Ascending aorta (tissue), 2 donors: ENCODE measurements around the gene MTPN. TPM values are rescaled to one million over a fixed set of nuclear protein-coding genes. Genes with fewer than 3 reads are reported as not detected.

ENCODE experiments used
- DNase-seq, 2 donors: peaks; one replicate each; pipeline ENCODE4 v3.0.0-alpha.2; 2019; ENCODE audit warnings: low spot score in 2 of 2
- H3K27ac ChIP-seq, 2 donors: fragments of 200-600 bp; sonication (generic); one replicate each; pipeline ENCODE4 v1.5.1; 2016 to 2017; ENCODE audit warnings: mild to moderate bottlenecking in 1 of 2
- H3K27me3 ChIP-seq: fragments of 200-600 bp; sonication (generic); one replicate; pipeline ENCODE4 v1.5.1; 2017
- H3K36me3 ChIP-seq, 2 donors: fragments of 200-600 bp; sonication (generic); one replicate each; pipeline ENCODE4 v1.5.1; 2016
- H3K4me1 ChIP-seq, 2 donors: fragments of 200-600 bp; sonication (generic); one replicate each; pipeline ENCODE4 v1.5.1; 2016 to 2017; ENCODE audit warnings: mild to moderate bottlenecking in 1 of 2
- H3K4me3 ChIP-seq, 2 donors: fragments of 200-600 bp; sonication (generic); one replicate each; pipeline ENCODE4 v1.5.1; 2016 to 2017; ENCODE audit warnings: mild to moderate bottlenecking in 1 of 2
- H3K9me3 ChIP-seq, 2 donors: fragments of 200-600 bp; sonication (generic); one replicate each; pipeline ENCODE4 v1.5.1; 2016
- intact Hi-C: fragments of 100-400 bp; cut with DNase I; formaldehyde crosslinking; loops from one replicate; pipeline ENCODE4 v1.15.1; 2023
- total RNA-seq: library from RNA; depleted of rRNA; stranded (reverse); fragments of >200 nt; gene quantifications from one replicate; pipeline ENCODE4 v1.1.0, GENCODE V29; 2016
- TF ChIP-seq, protein P1 (sequence below), 3 experiments: fragments of 200-600 bp in 2 of 3; fragments of 450-650 bp in 1 of 3; sonication (generic) in 2 of 3; IDR thresholded peaks; one replicate each; pipeline ENCODE4 v1.5.1; 2016 to 2019; ENCODE audit warnings: antibody characterized with exemption in 3 of 3, mild to moderate bottlenecking in 1 of 3, moderate library complexity in 1 of 3

Gene MTPN
- total RNA-seq, 1 donor from 2014 or later: 43.5 TPM

DNA sequence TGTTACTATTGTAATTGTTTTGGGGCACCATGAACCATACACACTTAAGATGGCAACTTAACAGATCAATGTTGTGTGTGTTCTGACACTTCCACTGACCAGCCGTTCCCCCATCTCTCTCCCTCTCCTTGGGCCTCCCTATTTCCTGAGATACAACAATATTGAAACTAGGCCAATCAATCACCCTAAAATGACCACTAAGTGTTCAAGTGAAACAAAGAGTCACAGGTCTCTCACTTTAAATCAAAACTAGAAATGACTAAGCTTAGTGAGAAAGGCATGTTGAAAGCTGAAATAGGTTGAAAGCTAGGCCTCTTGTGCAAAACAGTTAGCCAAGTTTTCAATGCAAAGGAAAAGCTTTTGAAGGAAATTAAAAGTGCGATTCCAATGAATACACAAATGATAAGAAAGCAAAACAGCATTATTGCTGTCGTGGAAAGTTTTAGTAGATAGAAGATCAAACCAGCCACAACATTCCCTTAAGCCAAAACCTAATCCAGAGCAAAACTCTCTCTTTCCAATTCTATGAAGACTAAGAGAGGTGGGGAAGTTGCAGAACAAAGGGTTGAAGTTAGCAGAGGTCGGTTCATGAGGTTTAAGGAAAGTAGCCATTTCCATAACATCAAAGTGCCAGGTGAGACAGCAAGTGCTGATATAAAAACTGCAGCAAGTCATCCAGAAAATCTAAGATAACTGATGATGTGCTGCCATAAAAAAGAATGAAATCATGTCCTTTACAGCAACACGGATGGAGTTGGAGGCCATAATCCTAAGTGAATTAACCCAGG, 90.6 kb downstream of the MTPN start:
- intact Hi-C loops: no loop called here
- no peak overlapping the region for H3K4me3 ChIP-seq
- no peak for DNase-seq
- H3K27ac ChIP-seq: no peak overlapping the region
- TF ChIP-seq, protein P1, sequence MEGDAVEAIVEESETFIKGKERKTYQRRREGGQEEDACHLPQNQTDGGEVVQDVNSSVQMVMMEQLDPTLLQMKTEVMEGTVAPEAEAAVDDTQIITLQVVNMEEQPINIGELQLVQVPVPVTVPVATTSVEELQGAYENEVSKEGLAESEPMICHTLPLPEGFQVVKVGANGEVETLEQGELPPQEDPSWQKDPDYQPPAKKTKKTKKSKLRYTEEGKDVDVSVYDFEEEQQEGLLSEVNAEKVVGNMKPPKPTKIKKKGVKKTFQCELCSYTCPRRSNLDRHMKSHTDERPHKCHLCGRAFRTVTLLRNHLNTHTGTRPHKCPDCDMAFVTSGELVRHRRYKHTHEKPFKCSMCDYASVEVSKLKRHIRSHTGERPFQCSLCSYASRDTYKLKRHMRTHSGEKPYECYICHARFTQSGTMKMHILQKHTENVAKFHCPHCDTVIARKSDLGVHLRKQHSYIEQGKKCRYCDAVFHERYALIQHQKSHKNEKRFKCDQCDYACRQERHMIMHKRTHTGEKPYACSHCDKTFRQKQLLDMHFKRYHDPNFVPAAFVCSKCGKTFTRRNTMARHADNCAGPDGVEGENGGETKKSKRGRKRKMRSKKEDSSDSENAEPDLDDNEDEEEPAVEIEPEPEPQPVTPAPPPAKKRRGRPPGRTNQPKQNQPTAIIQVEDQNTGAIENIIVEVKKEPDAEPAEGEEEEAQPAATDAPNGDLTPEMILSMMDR (IDR thresholded peaks at IDR 0.05): no peak
- no peaks in the 10 kb centered on the region for H3K27me3 ChIP-seq
- H3K9me3 ChIP-seq: no peaks in the 10 kb centered on the region
- H3K4me1 ChIP-seq: no peaks in the 10 kb centered on the region
- H3K36me3 ChIP-seq: no peaks in the 10 kb centered on the region

DNA sequence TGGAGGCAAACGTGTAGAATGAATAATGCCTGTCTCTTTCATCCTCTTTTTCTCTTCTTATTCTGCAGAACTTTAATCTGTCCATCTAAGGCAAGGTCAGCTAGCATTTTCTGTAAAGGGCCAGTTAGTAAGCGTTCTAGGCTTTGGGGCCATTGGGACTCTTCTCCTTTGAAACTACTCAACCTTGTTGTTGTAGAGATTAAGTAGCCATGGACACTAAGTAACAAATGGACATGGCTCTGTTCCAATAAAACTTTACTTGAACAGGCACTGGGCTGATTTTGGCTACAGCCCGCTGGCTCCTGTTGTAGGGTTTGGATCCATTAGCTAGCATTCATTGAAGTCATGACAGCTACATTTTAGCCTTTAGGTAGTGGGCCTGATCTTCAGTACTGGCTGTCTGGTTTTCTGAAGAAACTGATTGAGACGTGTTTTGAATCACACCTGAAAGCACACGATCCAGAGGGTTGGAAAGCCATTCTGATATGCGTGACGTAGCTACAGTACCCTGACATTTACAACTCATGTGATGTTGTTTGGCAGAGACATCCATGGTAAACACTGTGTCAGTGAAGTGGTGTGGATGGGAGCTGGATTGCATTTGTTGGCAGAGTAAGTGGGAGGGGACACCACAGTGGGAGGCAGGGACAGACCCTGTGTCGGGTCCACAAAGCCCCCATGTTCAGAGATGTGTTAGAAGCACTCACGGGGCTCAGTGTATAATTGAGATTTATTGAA, 92.5 kb downstream of the MTPN start:
- intact Hi-C loops: no loop called here
- TF ChIP-seq, protein P1 (IDR thresholded peaks at IDR 0.05): no peak
- no peaks in the 10 kb centered on the region for H3K27me3 ChIP-seq
- DNase-seq: no peak
- no peak overlapping the region for H3K4me3 ChIP-seq
- no peaks in the 10 kb centered on the region for H3K9me3 ChIP-seq
- no peaks in the 10 kb centered on the region for H3K4me1 ChIP-seq
- H3K36me3 ChIP-seq: no peaks in the 10 kb centered on the region
- no peak overlapping the region for H3K27ac ChIP-seq

GRCh38 chr7:135879233-135879632, 97.9 kb downstream of the MTPN start:
- Histone ChIP-seq H3K4me1 (no peaks in the 10 kb centered on the region), H3K9me3 (no peaks in the 10 kb centered on the region), H3K4me3 (no peak overlapping the region), H3K36me3 (no peaks in the 10 kb centered on the region), H3K27me3 (no peaks in the 10 kb centered on the region), H3K27ac (no peak overlapping the region)
- TF ChIP-seq, protein P1 (IDR thresholded peaks at IDR 0.05): no peak
- DNase-seq: no peak
- intact Hi-C loops: no loop called here

DNA sequence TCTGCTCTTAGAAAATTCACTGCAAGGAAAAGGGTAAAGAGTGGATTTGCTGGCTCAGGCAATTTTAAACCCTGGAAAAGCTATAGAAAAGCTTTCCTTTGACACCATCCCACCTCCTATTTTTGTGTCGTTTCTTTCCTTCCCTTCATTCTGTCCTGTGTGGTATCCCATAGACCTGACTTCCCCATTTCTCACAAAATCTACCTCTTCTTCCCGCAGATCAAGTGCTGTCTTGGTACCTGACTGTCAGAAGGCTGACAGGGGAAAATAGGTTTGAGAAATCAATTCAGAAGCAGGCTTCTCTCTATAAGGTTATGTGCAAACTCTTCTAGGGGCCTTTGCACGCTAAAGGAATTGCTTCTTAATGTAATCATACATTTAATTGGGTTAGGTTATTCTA, 98.9 kb downstream of the MTPN start:
- intact Hi-C loops: no loop called here
- no peaks in the 10 kb centered on the region for H3K9me3 ChIP-seq
- H3K4me3 ChIP-seq: no peak overlapping the region
- no peak overlapping the region for H3K27ac ChIP-seq
- H3K27me3 ChIP-seq: no peaks in the 10 kb centered on the region
- DNase-seq: no peak
- no peaks in the 10 kb centered on the region for H3K4me1 ChIP-seq
- TF ChIP-seq, protein P1 (IDR thresholded peaks at IDR 0.05): no peak
- H3K36me3 ChIP-seq: no peaks in the 10 kb centered on the region

GRCh38 chr7:135877805-135878204, 99.4 kb downstream of the MTPN start:
- Histone ChIP-seq H3K4me3 (no peak overlapping the region), H3K36me3 (no peaks in the 10 kb centered on the region), H3K4me1 (no peaks in the 10 kb centered on the region), H3K27me3 (no peaks in the 10 kb centered on the region), H3K9me3 (no peaks in the 10 kb centered on the region), H3K27ac (no peak overlapping the region)
- intact Hi-C loops: no loop called here
- TF ChIP-seq, protein P1 (IDR thresholded peaks at IDR 0.05): no peak
- DNase-seq: no peak

Other genes with a start within 250 kb of the MTPN start
- gene SLC13A4, start 249.2 kb downstream of the MTPN start, total RNA-seq: 0.21 TPM
- 121 TPM for gene FAM180A, start 228.5 kb downstream of the MTPN start, total RNA-seq